HG02610 (cell line): Measurements from ENCODE around the gene C17orf113.
"Not testable (repeated sequence)": the region's sequence is repeated elsewhere in the genome, so short reads cannot be mapped to it uniquely, and the experiment has no call there.

Experiments
- ATAC-seq: cut with Tn5 transposase; IDR thresholded peaks from one replicate; pipeline ENCODE4 v1.9.1; 2021; ENCODE audit warnings: mild to moderate bottlenecking, moderate library complexity; ENCODE audit not compliant: unreplicated experiment

C17orf113 gene

DNA sequence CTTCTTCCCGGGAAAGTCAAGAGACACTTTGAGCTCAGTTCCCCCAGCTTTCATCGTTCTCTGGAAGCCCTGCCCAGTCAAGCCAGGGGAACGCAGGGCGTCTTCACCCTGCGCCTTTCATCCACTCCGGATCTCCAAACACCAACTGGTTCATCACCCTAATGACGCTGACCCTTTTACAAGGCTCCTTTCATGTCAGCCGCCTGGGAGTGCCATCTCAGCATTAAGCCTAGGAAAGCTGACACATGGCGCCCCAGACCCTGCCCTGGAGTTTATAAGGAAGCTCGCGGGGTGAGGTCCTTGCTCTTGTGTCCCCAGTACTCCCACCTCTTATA is 32.6 kb downstream of the C17orf113 start:
- no peak for ATAC-seq

GRCh38 chr17:42016941-42017865 is 33.2 kb downstream of the C17orf113 start, which contains the start of gene DNAJC7:
TSS of gene DNAJC7 (minus strand) at chr17:42017439. CDS start at chr17:42017416, 23 bp downstream.
- peak; percentile 79 for ATAC-seq

DNA sequence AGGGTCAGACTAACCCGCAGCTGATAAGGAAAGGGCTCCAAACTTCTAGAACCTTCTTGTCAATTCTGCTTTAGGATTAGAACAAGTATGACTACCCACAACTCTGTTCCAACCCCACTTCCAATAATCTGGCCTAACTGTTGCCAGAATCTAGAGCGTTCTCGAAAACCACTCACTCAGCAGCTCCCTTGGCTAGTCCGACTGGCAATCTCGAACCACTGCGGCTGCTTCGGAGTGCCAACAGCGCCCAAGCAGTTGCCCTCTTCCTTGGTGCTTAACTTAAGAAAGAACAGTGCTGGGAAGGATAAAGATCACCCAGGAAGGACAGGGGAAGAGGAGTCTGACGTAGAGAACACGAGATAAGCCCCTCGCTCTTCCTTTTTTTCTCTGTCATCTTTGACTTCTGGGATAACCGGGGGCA is 34.0 kb downstream of the C17orf113 start:
- ATAC-seq = no peak

DNA sequence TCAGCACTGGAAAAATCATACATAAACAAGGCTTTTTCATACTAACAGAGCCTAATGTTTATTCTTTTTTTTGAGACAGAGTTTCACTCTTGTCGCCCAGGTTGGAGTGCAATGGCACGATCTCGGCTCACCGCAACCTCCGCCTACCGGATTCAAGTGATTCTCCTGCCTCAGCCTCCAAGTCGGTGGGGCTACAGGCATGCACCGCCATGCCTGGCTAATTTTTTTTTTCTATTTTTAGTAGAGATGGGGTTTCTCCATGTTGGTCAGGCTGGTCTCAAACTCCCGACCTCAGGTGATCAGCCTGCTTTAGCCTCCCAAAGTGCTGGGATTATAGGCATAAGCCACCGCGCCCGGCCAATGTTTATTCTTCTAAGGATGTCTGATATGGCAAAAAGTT is 36.7 kb downstream of the C17orf113 start:
- ATAC-seq = not testable (repeated sequence)

DNA sequence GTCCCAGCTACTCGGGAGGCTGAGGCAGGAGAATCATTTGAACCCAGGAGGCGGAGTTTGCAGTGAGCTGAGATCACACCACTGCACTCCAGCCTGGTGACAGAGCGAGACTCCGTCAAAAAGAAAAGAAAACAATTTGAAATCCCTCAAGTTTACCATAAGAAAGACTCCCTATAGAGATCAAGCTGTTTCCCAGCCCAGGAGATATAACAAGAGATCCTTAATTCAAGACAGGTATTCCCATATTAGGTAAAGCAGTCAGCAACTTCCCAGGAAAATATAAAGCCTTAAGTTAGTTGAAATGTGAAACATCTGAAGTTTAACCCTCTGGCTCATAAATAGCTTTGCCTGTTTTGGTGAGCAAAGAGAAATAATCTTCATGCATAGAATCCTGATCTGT is 38.0 kb downstream of the C17orf113 start:
- ATAC-seq = not testable (repeated sequence)

GRCh38 chr17:42010898-42011516 is 39.4 kb downstream of the C17orf113 start:
- ATAC-seq = no peak

DNA sequence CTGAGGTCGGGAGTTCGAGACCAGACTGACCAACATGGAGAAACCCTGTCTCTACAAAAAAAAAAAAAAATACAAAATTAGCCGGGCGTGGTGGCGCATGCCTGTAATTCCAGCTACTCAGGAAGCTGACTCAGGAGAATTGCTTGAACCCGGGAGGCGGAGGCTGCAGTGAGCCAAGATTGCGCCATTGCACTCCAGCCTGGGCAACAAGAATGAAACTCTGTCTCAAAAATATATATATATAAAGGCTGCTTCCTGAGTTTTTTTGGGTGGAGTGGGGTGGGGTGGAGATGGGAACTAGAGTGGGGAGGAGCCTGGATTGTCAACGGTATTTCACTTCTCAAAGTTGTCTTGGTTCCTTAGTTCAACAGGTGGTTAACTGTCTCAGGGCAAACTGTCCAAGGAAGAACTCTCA is 40.1 kb downstream of the C17orf113 start:
- not testable (repeated sequence) for ATAC-seq

DNA sequence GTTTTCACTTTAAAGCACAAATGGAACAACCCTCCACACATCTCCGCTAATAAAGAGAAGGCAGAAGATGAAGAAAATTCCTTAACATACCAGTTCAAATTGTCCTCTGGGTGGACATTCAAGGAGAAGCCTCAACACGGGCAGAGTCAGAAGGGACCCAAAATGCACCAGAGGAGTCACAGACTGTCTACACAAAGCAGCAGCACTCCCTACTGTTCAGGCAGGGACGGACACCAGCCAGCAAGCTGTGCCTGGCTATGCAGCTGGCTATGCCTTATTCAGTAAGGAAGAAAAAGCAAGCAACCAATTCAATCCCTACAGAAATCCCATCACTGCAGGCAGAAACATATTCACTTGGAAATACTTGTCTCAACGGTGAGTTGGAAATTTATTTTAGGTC is 41.2 kb downstream of the C17orf113 start:
- ATAC-seq = no peak

- ATAC-seq = no peak
Observed at GRCh38 chr17:42005166-42005565, 45.2 kb downstream of the C17orf113 start.

DNA sequence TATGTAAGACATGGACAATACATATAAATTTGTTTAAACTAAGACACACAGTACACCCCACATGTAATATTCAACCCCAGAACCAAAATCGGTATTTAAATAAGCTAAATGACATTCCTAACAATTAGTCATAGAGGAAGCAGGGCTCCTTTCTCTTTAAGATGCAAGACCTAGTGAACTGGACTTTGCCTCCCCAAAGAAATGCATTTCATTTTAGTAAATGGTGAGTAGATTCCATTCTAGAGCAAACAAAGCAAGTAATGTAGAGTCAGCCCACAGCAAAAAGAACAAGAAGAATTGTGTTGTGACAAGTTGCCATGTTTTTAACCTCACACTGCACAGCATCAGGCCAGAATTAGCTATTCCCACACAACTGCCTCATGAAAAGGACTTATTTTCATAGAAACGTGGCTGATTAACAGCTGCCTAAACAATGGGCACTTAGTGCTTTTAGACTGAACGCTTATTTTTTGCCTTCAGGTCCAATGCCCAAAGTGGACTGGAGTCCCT is 47.6 kb downstream of the C17orf113 start:
- ATAC-seq = no peak

DNA sequence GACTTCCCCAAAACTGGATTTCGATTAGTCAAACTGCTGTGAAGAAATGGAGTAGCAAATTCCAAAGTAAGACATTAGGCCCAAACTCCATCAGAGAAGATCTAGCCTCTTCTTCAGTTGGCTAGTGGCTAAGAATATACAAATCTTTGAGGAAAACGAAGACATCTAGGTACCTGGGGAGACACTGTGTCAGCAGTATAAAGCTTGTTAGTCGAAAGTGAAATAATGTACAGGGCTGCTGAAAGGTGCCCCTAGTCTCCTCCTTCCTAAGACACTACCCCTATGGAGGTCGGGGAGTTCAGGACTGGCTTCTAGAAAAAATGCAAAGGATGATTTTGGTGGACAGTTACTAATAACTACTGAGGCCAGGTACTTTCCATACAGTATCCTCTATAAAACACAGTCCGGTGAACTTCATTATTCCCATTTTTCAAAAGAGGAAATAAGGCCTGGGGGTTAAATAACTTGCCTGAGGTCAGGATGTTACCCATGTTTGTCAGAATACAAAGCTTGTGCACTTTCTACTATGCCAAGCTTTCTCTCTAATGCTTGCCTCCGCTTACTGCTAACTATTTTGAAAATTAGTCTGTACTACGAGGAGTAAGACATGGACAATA is 48.1 kb downstream of the C17orf113 start:
- no peak for ATAC-seq

- no peak for ATAC-seq
Observed at GRCh38 chr17:42001729-42002128, 48.7 kb downstream of the C17orf113 start.

- no peak for ATAC-seq
Observed at GRCh38 chr17:42000413-42001133, 49.8 kb downstream of the C17orf113 start.

DNA sequence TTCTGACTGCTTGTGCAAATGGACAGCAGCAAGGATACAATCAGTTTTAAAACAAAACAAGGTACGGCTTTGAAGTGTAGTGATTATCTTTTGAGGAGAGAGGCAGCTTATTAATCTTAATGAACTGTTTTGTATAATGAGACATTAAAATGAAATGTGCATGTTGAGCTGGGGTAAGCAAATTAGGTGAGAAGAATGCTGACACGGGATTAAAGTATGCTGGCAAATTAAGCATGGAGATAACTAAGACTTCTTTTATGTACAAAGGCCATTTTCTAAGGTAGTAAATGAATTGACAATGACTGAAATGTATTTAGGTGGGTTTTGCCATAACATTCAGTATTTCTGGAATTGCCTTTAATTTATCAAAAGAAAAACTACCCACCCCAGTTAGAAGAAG is 51.9 kb downstream of the C17orf113 start:
- no peak for ATAC-seq

GRCh38 chr17:41996855-41997164 is 53.6 kb downstream of the C17orf113 start:
- no peak for ATAC-seq

DNA sequence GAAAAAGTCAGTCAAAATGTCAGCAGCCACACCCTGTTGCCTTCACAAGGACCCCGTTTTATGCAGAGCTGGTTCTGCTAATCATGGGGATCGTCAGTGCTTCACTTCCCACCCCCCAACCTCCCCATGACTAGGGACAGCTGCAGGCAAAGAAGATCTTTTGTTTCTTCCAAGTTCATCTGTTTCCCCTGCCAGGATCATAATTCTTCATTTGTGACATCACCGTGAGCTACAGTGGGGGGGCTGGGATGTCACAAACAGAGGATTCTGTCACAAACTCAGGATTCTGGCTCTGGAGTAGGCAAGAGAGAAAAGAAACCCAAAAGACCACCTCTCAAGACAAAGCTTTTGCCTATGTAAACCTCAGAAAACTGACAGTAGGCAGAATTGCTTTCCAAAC is 57.8 kb downstream of the C17orf113 start:
- ATAC-seq = no peak

DNA sequence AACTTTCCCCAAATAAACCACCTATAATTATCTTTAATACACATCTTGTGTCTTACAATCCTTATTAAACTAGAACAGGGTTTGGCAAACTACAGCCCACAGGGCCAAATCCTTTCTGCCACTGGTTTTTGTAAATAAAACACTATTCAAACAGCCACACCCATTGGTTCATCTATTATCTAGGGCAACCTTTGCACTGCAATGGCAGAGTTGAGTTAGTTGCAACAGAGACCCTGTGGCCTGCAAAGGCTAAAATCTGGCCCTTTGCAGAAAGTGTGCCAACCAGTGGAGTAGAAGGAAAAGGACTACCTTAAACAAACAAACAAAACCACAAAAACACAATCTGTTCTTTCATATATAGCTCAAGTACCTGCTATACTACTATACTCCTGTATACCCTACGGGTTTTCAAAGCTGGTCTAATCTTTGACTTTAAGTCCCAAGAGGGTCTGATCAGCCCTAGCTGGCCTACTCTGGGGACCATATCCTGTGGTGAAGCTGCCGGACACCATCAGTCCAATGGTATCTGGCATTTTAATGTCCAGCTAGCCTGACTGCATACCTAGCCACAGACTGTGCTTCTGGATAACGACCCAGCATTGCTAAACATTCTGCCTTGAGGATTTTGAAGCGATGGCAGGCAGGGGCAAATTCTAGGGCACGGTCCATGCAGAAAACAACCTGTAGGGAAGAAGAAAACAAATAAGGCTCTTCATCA is 60.5 kb downstream of the C17orf113 start:
- no peak for ATAC-seq

DNA sequence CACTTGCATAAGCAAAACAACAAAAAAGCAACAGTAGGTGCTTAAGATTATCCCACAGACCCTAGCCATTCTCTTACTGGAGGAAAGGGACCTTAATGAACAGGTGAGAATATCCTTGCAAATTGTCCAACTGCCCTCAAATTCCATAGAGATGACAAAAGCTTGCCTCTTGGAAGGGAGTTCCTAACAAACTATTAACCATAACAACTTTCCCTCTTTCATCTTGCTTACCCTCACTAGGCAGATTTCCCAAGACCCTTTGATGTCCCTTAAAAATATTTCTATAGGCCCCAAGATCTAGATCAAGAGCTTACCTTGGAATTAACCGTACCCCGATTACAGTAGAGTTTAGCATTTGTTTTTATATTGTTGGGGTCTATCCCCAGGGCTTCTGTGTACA is 62.0 kb downstream of the C17orf113 start:
- no peak for ATAC-seq
